ENCODE data around the gene SCUBE1. TPM values are rescaled to one million over a fixed set of nuclear protein-coding genes. Genes with fewer than 3 reads are reported as not detected.

The SCUBE1 gene
- total and polyA plus RNA-seq, 7 experiments from 2014 or later: 0.11 to 0.27 (median 0.19) TPM; not detected in 4

DNA sequence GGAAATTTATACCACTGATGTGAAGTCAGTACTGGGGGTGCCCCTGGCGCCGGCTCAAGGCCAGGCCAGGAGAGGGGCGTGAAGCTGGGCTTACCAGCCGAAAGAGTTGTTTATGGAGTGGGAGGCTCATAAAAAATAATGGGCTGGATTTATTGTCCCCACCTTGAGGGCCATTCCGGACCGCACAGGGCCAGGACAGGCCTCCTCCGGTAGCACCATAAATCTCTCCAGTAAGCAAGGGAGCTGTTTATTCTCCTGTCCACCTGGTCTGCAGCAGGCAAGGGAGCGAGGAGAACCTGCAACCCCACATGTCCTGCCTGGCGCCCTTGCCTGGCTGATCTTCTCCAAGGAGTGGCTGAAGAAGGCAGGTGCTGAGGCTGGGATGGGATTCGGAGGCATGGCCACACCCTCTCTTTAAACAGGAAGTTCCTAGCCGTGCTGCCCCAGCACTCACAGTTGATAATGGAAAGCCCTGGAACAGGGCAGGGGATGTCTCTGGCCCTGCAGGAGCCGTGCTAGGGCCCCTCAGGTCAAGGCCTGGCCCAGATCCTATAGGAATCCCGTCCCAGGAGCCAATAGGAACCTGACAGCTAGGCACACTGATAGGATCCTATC lies 65.1 kb downstream of the SCUBE1 start:
- Histone ChIP-seq H3K27ac (ENCODE audit: low read depth, low read length) (no peak overlapping the region), H3K27me3 (ENCODE audit: control insufficient read depth in 2 of 2, insufficient read depth in 2 of 2, low read length in 2 of 2) (no peaks in the 10 kb centered on the region), H3K9me3 (ENCODE audit: control insufficient read depth in 2 of 3, low read length in 3 of 3) (no peaks in the 10 kb centered on the region), H3K4me1 (ENCODE audit: control insufficient read depth in 2 of 2, insufficient read depth in 2 of 2, low read length in 2 of 2) (no peaks in the 10 kb centered on the region), H3K4me3 (ENCODE audit: low read length) (no peak overlapping the region), H3K36me3 (ENCODE audit: control insufficient read depth in 2 of 3, insufficient read depth in 3 of 3, low read length in 3 of 3) (no peaks in the 10 kb centered on the region)
- ATAC-seq (no peak), DNase-seq (no peak)
- H3K9me3 Mint-ChIP-seq: no peaks in the 10 kb centered on the region
- peaks cover 0 to 8% (median 2%) of the 10 kb centered on the region in 5 donors for H3K27me3 Mint-ChIP-seq
- CTCF ChIA-PET: no interaction called here
- POLR2A ChIA-PET: no interaction called here
- intact Hi-C loops (cut with micrococcal nuclease): no loop called here
- peaks cover 0 to 9% (median 0%) of the 10 kb centered on the region in 7 donors for H3K4me1 Mint-ChIP-seq
- no peak overlapping the region for H3K4me3 Mint-ChIP-seq
- peak overlapping the region in 1 of 9 donors; percentile 33 for H3K27ac Mint-ChIP-seq
- no peaks in the 10 kb centered on the region for H3K36me3 Mint-ChIP-seq

DNA sequence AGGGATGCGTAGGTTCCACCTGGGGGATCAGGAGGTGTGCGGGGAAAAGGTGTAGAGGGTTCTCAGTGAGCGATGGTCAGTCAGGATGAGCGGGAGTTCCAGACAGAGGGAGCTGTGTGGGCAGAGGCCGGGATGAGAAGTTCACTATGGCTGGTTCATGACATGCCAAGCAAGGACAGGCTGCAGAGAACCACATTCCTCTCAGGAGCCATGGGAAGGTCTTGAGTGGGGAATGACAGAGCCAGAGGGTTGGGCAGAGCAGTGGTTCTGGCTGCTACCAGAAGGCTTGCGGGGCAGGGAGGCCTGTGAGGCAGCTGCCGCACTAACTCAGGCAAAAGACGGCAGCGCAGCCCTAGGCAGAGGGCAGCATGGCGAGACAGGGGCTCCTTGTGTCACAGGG lies 66.1 kb downstream of the SCUBE1 start:
- Histone ChIP-seq H3K27ac (ENCODE audit: low read depth, low read length) (no peak overlapping the region), H3K36me3 (ENCODE audit: control insufficient read depth in 2 of 3, insufficient read depth in 3 of 3, low read length in 3 of 3) (no peaks in the 10 kb centered on the region), H3K4me3 (ENCODE audit: low read length) (no peak overlapping the region), H3K27me3 (ENCODE audit: control insufficient read depth in 2 of 2, insufficient read depth in 2 of 2, low read length in 2 of 2) (no peaks in the 10 kb centered on the region), H3K9me3 (ENCODE audit: control insufficient read depth in 2 of 3, low read length in 3 of 3) (no peaks in the 10 kb centered on the region), H3K4me1 (ENCODE audit: control insufficient read depth in 2 of 2, insufficient read depth in 2 of 2, low read length in 2 of 2) (no peaks in the 10 kb centered on the region)
- ATAC-seq: no peak
- intact Hi-C loops (cut with micrococcal nuclease): no loop called here
- DNase-seq: no peak
- POLR2A ChIA-PET: no interaction called here
- Mint-ChIP-seq H3K27me3 (peaks cover 0 to 8% (median 2%) of the 10 kb centered on the region in 5 donors), H3K4me1 (peaks cover 0 to 9% (median 0%) of the 10 kb centered on the region in 7 donors), H3K27ac (peak overlapping the region in 1 of 9 donors; percentile 81), H3K4me3 (no peak overlapping the region), H3K9me3 (no peaks in the 10 kb centered on the region), H3K36me3 (no peaks in the 10 kb centered on the region)
- CTCF ChIA-PET: no interaction called here

GRCh38 chr22:43276321-43276720 lies 66.9 kb downstream of the SCUBE1 start:
- Mint-ChIP-seq H3K4me1 (peaks cover 0 to 8% (median 0%) of the 10 kb centered on the region in 7 donors), H3K9me3 (no peaks in the 10 kb centered on the region), H3K27me3 (peaks cover 0 to 8% (median 0%) of the 10 kb centered on the region in 5 donors), H3K36me3 (no peaks in the 10 kb centered on the region), H3K4me3 (no peak overlapping the region), H3K27ac (no peak overlapping the region)
- ChIA-PET POLR2A (no interaction called here), CTCF (interaction anchor here (0.7 to 0.8 kb wide), 2 partner anchors 43 to 70 kb away, joined by 3 read pairs; no protein-coding TSS in a partner anchor)
- Histone ChIP-seq H3K9me3 (ENCODE audit: control insufficient read depth in 2 of 3, low read length in 3 of 3) (no peaks in the 10 kb centered on the region), H3K4me3 (ENCODE audit: low read length) (no peak overlapping the region), H3K27ac (ENCODE audit: low read depth, low read length) (no peak overlapping the region), H3K4me1 (ENCODE audit: control insufficient read depth in 2 of 2, insufficient read depth in 2 of 2, low read length in 2 of 2) (no peaks in the 10 kb centered on the region), H3K27me3 (ENCODE audit: control insufficient read depth in 2 of 2, insufficient read depth in 2 of 2, low read length in 2 of 2) (no peaks in the 10 kb centered on the region), H3K36me3 (ENCODE audit: control insufficient read depth in 2 of 3, insufficient read depth in 3 of 3, low read length in 3 of 3) (no peaks in the 10 kb centered on the region)
- ATAC-seq: no peak
- no peak for DNase-seq
- intact Hi-C loops (cut with micrococcal nuclease): no loop called here

DNA sequence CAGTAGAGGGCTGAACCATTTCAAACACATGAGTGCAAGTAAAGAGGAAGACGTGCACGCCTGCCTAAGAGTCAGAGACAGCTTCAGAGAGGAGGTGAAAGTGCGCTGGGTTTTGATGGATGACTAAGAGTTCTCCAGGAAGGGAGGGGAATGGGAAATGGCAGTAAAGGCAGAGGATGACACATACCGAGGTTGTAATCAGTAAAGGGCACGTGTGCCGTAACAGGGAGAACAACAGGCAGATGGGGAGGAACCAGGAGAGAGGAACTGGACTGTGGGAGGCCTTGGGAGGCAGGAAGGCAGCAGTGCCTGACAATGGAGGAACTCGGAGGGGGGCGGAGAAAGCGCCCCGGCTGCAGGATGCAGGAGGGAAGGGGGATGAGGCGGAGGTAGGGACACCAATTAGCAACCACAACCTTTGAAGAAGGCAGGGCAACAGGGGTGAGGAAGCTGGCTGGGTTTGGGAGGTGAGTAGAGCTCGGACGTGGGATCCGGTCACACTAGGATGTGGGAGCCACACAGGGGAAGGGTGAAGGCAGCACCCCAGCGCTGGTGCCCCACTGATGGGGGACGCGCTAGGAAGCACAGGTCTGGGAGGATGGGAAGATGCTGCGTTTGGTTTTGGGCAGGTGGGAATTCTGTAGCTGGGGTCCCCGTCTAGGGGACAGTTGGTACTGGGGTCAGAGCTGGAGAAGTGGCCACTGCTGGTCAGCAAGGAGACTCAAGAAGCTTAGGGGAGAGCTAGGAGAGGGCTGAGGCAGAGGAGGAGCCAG lies 67.4 kb downstream of the SCUBE1 start:
- Histone ChIP-seq H3K4me1 (ENCODE audit: control insufficient read depth in 2 of 2, insufficient read depth in 2 of 2, low read length in 2 of 2) (no peaks in the 10 kb centered on the region), H3K27ac (ENCODE audit: low read depth, low read length) (no peak overlapping the region), H3K27me3 (ENCODE audit: control insufficient read depth in 2 of 2, insufficient read depth in 2 of 2, low read length in 2 of 2) (no peaks in the 10 kb centered on the region), H3K4me3 (ENCODE audit: low read length) (no peak overlapping the region), H3K9me3 (ENCODE audit: control insufficient read depth in 2 of 3, low read length in 3 of 3) (no peaks in the 10 kb centered on the region), H3K36me3 (ENCODE audit: control insufficient read depth in 2 of 3, insufficient read depth in 3 of 3, low read length in 3 of 3) (no peaks in the 10 kb centered on the region)
- Mint-ChIP-seq H3K36me3 (no peaks in the 10 kb centered on the region), H3K27me3 (peaks cover 0 to 8% (median 0%) of the 10 kb centered on the region in 5 donors), H3K4me1 (peaks cover 0 to 8% (median 0%) of the 10 kb centered on the region in 7 donors), H3K4me3 (no peak overlapping the region), H3K9me3 (no peaks in the 10 kb centered on the region), H3K27ac (no peak overlapping the region)
- ATAC-seq (peak; percentile 20), DNase-seq (no peak)
- POLR2A ChIA-PET: no interaction called here
- intact Hi-C loops (cut with micrococcal nuclease): no loop called here
- CTCF ChIA-PET: interaction anchor here (0.7 to 3.2 kb wide), 3 partner anchors 43 to 71 kb away, joined by 3 to 22 read pairs (median 3); no protein-coding TSS in a partner anchor

DNA sequence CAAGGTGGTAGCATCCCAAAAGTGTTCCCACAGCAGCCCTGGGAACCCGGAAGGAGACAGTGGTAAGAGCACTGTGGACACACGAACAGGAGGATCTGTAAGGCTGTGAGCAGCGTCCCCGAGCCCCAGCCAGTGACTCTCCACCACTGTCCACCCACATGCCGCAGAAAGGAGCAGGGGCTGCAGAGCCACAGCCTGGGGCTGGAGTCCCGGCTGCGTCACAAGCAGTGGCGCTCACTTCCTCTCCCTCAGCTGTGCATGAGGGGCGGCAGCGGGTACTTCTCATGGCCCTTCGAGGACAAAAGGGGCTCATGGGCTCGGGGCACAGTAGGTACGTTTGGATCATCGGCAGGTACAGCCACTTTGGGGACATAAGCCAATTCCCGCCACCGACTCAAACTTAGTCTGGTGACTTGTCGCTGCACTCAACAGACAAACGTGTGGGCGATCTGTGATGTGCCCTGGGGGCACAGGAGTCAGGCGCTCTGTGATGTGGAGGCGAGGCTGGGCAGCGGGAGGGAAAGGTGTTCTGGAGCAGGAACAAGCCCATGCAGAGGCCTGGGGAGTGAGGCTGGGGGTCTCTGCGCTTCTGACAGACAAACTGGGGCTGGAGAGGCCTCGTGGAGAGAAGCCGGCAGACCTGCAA lies 68.5 kb downstream of the SCUBE1 start:
- no peak overlapping the region for H3K4me3 Mint-ChIP-seq
- DNase-seq: no peak

DNA sequence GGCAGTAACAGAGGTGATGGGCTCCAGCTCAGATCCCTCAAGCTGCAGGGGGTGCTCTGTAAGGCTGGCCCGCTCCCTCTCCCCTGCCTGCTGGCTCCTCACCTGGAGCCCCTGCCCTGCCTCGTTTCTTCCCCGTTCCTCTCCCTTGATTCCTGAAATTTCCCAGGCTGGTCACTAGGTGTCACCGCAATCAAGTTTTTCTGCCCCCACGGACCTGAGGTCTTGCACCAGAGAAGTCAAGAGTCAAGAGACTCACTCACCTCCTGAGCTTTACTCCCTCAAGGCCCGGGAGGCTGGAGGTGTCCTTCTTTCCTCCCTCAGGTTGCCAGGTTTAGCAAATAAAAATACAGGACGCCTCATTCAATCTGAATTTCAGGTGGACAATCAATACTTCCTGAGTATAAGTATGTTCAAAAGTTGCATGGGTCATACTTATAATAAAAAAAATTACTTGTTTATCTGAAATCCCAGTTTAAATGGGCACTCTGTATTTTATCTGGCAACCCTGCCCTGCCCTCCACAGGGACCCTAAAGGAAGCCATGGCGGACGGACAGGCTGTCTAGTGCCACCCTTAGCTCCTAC lies 69.2 kb downstream of the SCUBE1 start:
- no peak overlapping the region for H3K27ac ChIP-seq (ENCODE audit: low read depth, low read length)
- Mint-ChIP-seq H3K27me3 (peaks cover 0 to 8% (median 0%) of the 10 kb centered on the region in 5 donors), H3K27ac (peak overlapping the region in 3 of 9 donors; percentile 14 to 76 (median 21)), H3K4me3 (no peak overlapping the region), H3K9me3 (no peaks in the 10 kb centered on the region), H3K4me1 (peaks cover 0 to 11% (median 0%) of the 10 kb centered on the region in 7 donors), H3K36me3 (no peaks in the 10 kb centered on the region)
- ChIA-PET POLR2A (interaction anchor here (1.1 kb wide), 1 partner anchor 10 kb away, joined by 3 read pairs; no protein-coding TSS in a partner anchor), CTCF (interaction anchor here (1.0 to 3.2 kb wide), 2 partner anchors 8 to 73 kb away, joined by 3 to 22 read pairs; no protein-coding TSS in a partner anchor)
- no peaks in the 10 kb centered on the region for H3K9me3 ChIP-seq (ENCODE audit: control insufficient read depth in 2 of 3, low read length in 3 of 3)
- H3K36me3 ChIP-seq (ENCODE audit: control insufficient read depth in 2 of 3, insufficient read depth in 3 of 3, low read length in 3 of 3): no peaks in the 10 kb centered on the region
- DNase-seq (peak in 7 of 9 donors; percentile 10 to 43 (median 21)), ATAC-seq (peak; percentile 70)
- H3K4me3 ChIP-seq (ENCODE audit: low read length): no peak overlapping the region
- intact Hi-C loops (cut with micrococcal nuclease): loop anchor here (1.0 kb wide), 2 partner anchors 72 to 111 kb away; no protein-coding TSS in a partner anchor
- no peaks in the 10 kb centered on the region for H3K27me3 ChIP-seq (ENCODE audit: control insufficient read depth in 2 of 2, insufficient read depth in 2 of 2, low read length in 2 of 2)
- no peaks in the 10 kb centered on the region for H3K4me1 ChIP-seq (ENCODE audit: control insufficient read depth in 2 of 2, insufficient read depth in 2 of 2, low read length in 2 of 2)

More for the DNA sequence above, 68.5 kb downstream of the SCUBE1 start:
- H3K27me3 ChIP-seq (ENCODE audit: control insufficient read depth in 2 of 2, insufficient read depth in 2 of 2, low read length in 2 of 2): no peaks in the 10 kb centered on the region
- H3K9me3 ChIP-seq (ENCODE audit: control insufficient read depth in 2 of 3, low read length in 3 of 3): no peaks in the 10 kb centered on the region
- no peaks in the 10 kb centered on the region for H3K36me3 ChIP-seq (ENCODE audit: control insufficient read depth in 2 of 3, insufficient read depth in 3 of 3, low read length in 3 of 3)
- intact Hi-C loops (cut with micrococcal nuclease): loop anchor here (1.0 kb wide), 2 partner anchors 72 to 111 kb away; no protein-coding TSS in a partner anchor
- peaks cover 0 to 11% (median 0%) of the 10 kb centered on the region in 7 donors for H3K4me1 Mint-ChIP-seq
- ATAC-seq: no peak
- H3K9me3 Mint-ChIP-seq: no peaks in the 10 kb centered on the region
- ChIA-PET POLR2A (no interaction called here), CTCF (interaction anchor here (3.2 kb wide), 1 partner anchor 72 kb away, joined by 22 read pairs; no protein-coding TSS in a partner anchor)
- peaks cover 0 to 8% (median 0%) of the 10 kb centered on the region in 5 donors for H3K27me3 Mint-ChIP-seq
- no peaks in the 10 kb centered on the region for H3K36me3 Mint-ChIP-seq
- H3K4me3 ChIP-seq (ENCODE audit: low read length): no peak overlapping the region
- no peaks in the 10 kb centered on the region for H3K4me1 ChIP-seq (ENCODE audit: control insufficient read depth in 2 of 2, insufficient read depth in 2 of 2, low read length in 2 of 2)
- H3K27ac ChIP-seq (ENCODE audit: low read depth, low read length): no peak overlapping the region
- no peak overlapping the region for H3K27ac Mint-ChIP-seq

Data from naive thymus-derived CD4-positive, alpha-beta T cell (primary cell).